IPS-11a (cell line): Measurements from ENCODE around the gene CCDC24.

Experiments used
- H3K4me3 ChIP-seq: one replicate; pipeline ENCODE4 v1.5.1; 2013; ENCODE audit warnings: low read depth, low read length, control low read depth

Gene CCDC24

GRCh38 chr1:43991476-43992231 is at the start of gene CCDC24:
TSS of gene CCDC24 (plus strand) at chr1:43991599. CDS start at chr1:43991879, 280 bp downstream.
- peak within 1 kb of the TSS; percentile 58 for H3K4me3 ChIP-seq

- H3K4me3 ChIP-seq: no peak overlapping the region
Measured at GRCh38 chr1:43942411-43942810, 49.0 kb upstream of the CCDC24 start.

- no peak overlapping the region for H3K4me3 ChIP-seq
Measured at GRCh38 chr1:43944860-43945259, 46.5 kb upstream of the CCDC24 start.

- peak overlapping the region; percentile 47 for H3K4me3 ChIP-seq
Measured at GRCh38 chr1:43945674-43946235, 45.6 kb upstream of the CCDC24 start.

GRCh38 chr1:43946236-43947060 is 45.0 kb upstream of the CCDC24 start, which contains the start of gene IPO13:
TSS of gene IPO13 (plus strand) at chr1:43946950. CDS start at chr1:43947601, 651 bp downstream.
- H3K4me3 ChIP-seq: peak within 1 kb of the TSS; percentile 90

- peak overlapping the region; percentile 90 for H3K4me3 ChIP-seq
Measured at GRCh38 chr1:43947061-43947873, 44.1 kb upstream of the CCDC24 start.

GRCh38 chr1:43947874-43948437 is 43.4 kb upstream of the CCDC24 start:
- no peak overlapping the region for H3K4me3 ChIP-seq

GRCh38 chr1:43949678-43950077 is 41.7 kb upstream of the CCDC24 start:
- H3K4me3 ChIP-seq: no peak overlapping the region

GRCh38 chr1:43951021-43951985 is 40.1 kb upstream of the CCDC24 start:
- no peak overlapping the region for H3K4me3 ChIP-seq

- no peak overlapping the region for H3K4me3 ChIP-seq
Measured at GRCh38 chr1:43952731-43953346, 38.6 kb upstream of the CCDC24 start.

- H3K4me3 ChIP-seq: no peak overlapping the region
Measured at GRCh38 chr1:43953361-43953760, 38.0 kb upstream of the CCDC24 start.

- H3K4me3 ChIP-seq: no peak overlapping the region
Measured at GRCh38 chr1:43954036-43954435, 37.4 kb upstream of the CCDC24 start.

- H3K4me3 ChIP-seq: no peak overlapping the region
Measured at GRCh38 chr1:43956234-43956633, 35.2 kb upstream of the CCDC24 start.

- H3K4me3 ChIP-seq: no peak overlapping the region
Measured at GRCh38 chr1:43957407-43958040, 33.9 kb upstream of the CCDC24 start.

- no peak overlapping the region for H3K4me3 ChIP-seq
Measured at GRCh38 chr1:43958351-43959255, 32.8 kb upstream of the CCDC24 start.

GRCh38 chr1:43960798-43961197 is 30.6 kb upstream of the CCDC24 start:
- no peak overlapping the region for H3K4me3 ChIP-seq

- H3K4me3 ChIP-seq: no peak overlapping the region
Measured at GRCh38 chr1:43961692-43962091, 29.7 kb upstream of the CCDC24 start.
